ENCODE results near the gene EEF1AKMT1. TPM values are rescaled to one million over a fixed set of nuclear protein-coding genes. Genes with fewer than 3 reads are reported as not detected.

Gene EEF1AKMT1
- total and polyA plus RNA-seq, 2 donors (not counting 1 experiment from before 2014, with no cell fraction given), result 7.6 to 18.0 TPM

GRCh38 chr13:20812890-20813289 is 39.1 kb upstream of the EEF1AKMT1 start:
- Histone ChIP-seq H3K4me1 (ENCODE audit: control insufficient read depth, extremely low read depth, insufficient read depth, low read length) (peaks cover 16% of the 10 kb centered on the region), H3K79me2 (ENCODE audit: control insufficient read depth, insufficient read depth, low read length) (no peaks in the 10 kb centered on the region), H3K27me3 (ENCODE audit: control insufficient read depth, insufficient read depth, low read length) (no peaks in the 10 kb centered on the region), H3K4me2 (ENCODE audit: extremely low read depth, insufficient read depth, low read length) (no peak overlapping the region), H3K36me3 (ENCODE audit: control insufficient read depth, insufficient read depth, low read length) (peaks cover 3% of the 10 kb centered on the region), H3K9me3 (ENCODE audit: control insufficient read depth, insufficient read depth, low read depth, low read length) (no peaks in the 10 kb centered on the region), H2AFZ (ENCODE audit: low read length) (no peak overlapping the region), H3K4me3 (replicated peaks in 1 of 4; ENCODE audit: control extremely low read depth in 1 of 4, insufficient read depth in 1 of 4, low read depth in 3 of 4, low read length in 4 of 4) (no peak overlapping the region), H3K9ac (ENCODE audit: insufficient read depth, low read length) (no peak overlapping the region), H4K20me1 (ENCODE audit: control insufficient read depth, extremely low read depth, insufficient read depth, low read length) (no peaks in the 10 kb centered on the region), H3K27ac (ENCODE audit: insufficient read depth, low read length) (no peak overlapping the region)
- TF ChIP-seq EZH2 (IDR thresholded peaks at IDR 0.05; ENCODE audit: low read length, missing control alignments), result no peak
- no peak for TF ChIP-seq CTCF (conservative IDR thresholded peaks at IDR 0.05 in 1 of 2, IDR thresholded peaks at IDR 0.05 in 1 of 2; ENCODE audit: low read depth in 1 of 2, low read length in 2 of 2)
- DNase-seq (ENCODE audit: low read depth in 2 of 2), result no peak

- Histone ChIP-seq H3K4me1 (ENCODE audit: control insufficient read depth, extremely low read depth, insufficient read depth, low read length) (peaks cover 14% of the 10 kb centered on the region), H2AFZ (ENCODE audit: low read length) (no peak overlapping the region), H3K36me3 (ENCODE audit: control insufficient read depth, insufficient read depth, low read length) (peaks cover 3% of the 10 kb centered on the region), H3K27me3 (ENCODE audit: control insufficient read depth, insufficient read depth, low read length) (no peaks in the 10 kb centered on the region), H3K4me3 (replicated peaks in 1 of 4; ENCODE audit: control extremely low read depth in 1 of 4, insufficient read depth in 1 of 4, low read depth in 3 of 4, low read length in 4 of 4) (no peak overlapping the region), H3K9ac (ENCODE audit: insufficient read depth, low read length) (no peak overlapping the region), H3K9me3 (ENCODE audit: control insufficient read depth, insufficient read depth, low read depth, low read length) (no peaks in the 10 kb centered on the region), H4K20me1 (ENCODE audit: control insufficient read depth, extremely low read depth, insufficient read depth, low read length) (no peaks in the 10 kb centered on the region), H3K27ac (ENCODE audit: insufficient read depth, low read length) (no peak overlapping the region), H3K79me2 (ENCODE audit: control insufficient read depth, insufficient read depth, low read length) (no peaks in the 10 kb centered on the region), H3K4me2 (ENCODE audit: extremely low read depth, insufficient read depth, low read length) (no peak overlapping the region)
- TF ChIP-seq EZH2 (IDR thresholded peaks at IDR 0.05; ENCODE audit: low read length, missing control alignments) (no peak), CTCF (conservative IDR thresholded peaks at IDR 0.05 in 1 of 2, IDR thresholded peaks at IDR 0.05 in 1 of 2; ENCODE audit: low read depth in 1 of 2, low read length in 2 of 2) (no peak)
- DNase-seq (ENCODE audit: low read depth in 2 of 2), result no peak
Observed at GRCh38 chr13:20810808-20811207, 37.0 kb upstream of the EEF1AKMT1 start.

GRCh38 chr13:20808874-20809273 is 35.1 kb upstream of the EEF1AKMT1 start:
- no peak overlapping the region for H3K27ac ChIP-seq (ENCODE audit: insufficient read depth, low read length)
- DNase-seq (ENCODE audit: low read depth in 2 of 2), result no peak
- no peak overlapping the region for H3K4me2 ChIP-seq (ENCODE audit: extremely low read depth, insufficient read depth, low read length)
- TF ChIP-seq EZH2 (IDR thresholded peaks at IDR 0.05; ENCODE audit: low read length, missing control alignments) (no peak), CTCF (conservative IDR thresholded peaks at IDR 0.05 in 1 of 2, IDR thresholded peaks at IDR 0.05 in 1 of 2; ENCODE audit: low read depth in 1 of 2, low read length in 2 of 2) (no peak)
- peaks cover 5% of the 10 kb centered on the region for H3K4me1 ChIP-seq (ENCODE audit: control insufficient read depth, extremely low read depth, insufficient read depth, low read length)
- H3K36me3 ChIP-seq (ENCODE audit: control insufficient read depth, insufficient read depth, low read length), result peaks cover 3% of the 10 kb centered on the region
- no peak overlapping the region for H2AFZ ChIP-seq (ENCODE audit: low read length)
- no peak overlapping the region for H3K4me3 ChIP-seq (replicated peaks in 1 of 4; ENCODE audit: control extremely low read depth in 1 of 4, insufficient read depth in 1 of 4, low read depth in 3 of 4, low read length in 4 of 4)
- no peak overlapping the region for H3K9ac ChIP-seq (ENCODE audit: insufficient read depth, low read length)
- no peaks in the 10 kb centered on the region for H4K20me1 ChIP-seq (ENCODE audit: control insufficient read depth, extremely low read depth, insufficient read depth, low read length)
- no peaks in the 10 kb centered on the region for H3K79me2 ChIP-seq (ENCODE audit: control insufficient read depth, insufficient read depth, low read length)
- H3K27me3 ChIP-seq (ENCODE audit: control insufficient read depth, insufficient read depth, low read length), result no peaks in the 10 kb centered on the region
- H3K9me3 ChIP-seq (ENCODE audit: control insufficient read depth, insufficient read depth, low read depth, low read length), result no peaks in the 10 kb centered on the region

Measured in fibroblast of lung (primary cell).